ENCODE data around the gene MRAP.
"Not testable (repeated sequence)": the region's sequence is repeated elsewhere in the genome, so short reads cannot be mapped to it uniquely, and the experiment has no call there.

DNA sequence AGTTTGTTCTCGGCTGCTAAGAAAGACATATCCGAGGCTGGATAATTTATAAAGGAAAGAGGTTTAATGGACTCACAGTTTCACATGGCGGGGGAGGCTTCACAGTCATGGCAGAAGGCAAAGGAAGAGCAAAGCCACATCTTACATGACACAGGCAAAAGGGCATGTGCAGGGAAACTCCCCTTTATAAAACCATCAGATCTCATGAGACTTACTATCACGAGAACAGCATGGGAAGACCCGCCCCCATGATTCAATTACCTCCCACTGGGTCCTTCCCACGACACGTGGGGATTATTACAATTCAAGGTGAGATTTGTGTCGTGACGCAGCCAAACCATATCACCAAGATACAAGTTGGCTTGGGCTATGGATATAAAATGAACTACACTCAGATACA lies 12.3 kb downstream of the MRAP start:
- not testable (repeated sequence) for TF ChIP-seq ZBTB7A (tag by site-specific recombination; IDR thresholded peaks at IDR 0.05; ENCODE audit: low read depth); ZNF24 (tag by site-specific recombination; IDR thresholded peaks at IDR 0.05); KLF1 (tag by site-specific recombination; IDR thresholded peaks at IDR 0.05); ZNF664 (tag by site-specific recombination; IDR thresholded peaks at IDR 0.05); MEIS1 (CRISPR knock-in tag; IDR thresholded peaks at IDR 0.05; ENCODE audit: borderline replicate concordance); SP3 (tag by site-specific recombination; IDR thresholded peaks at IDR 0.05); YY1 (tag by site-specific recombination; IDR thresholded peaks at IDR 0.05); ZNF654 (tag by site-specific recombination; IDR thresholded peaks at IDR 0.05; ENCODE audit: low read depth)
- TF ChIP-seq, protein P1, sequence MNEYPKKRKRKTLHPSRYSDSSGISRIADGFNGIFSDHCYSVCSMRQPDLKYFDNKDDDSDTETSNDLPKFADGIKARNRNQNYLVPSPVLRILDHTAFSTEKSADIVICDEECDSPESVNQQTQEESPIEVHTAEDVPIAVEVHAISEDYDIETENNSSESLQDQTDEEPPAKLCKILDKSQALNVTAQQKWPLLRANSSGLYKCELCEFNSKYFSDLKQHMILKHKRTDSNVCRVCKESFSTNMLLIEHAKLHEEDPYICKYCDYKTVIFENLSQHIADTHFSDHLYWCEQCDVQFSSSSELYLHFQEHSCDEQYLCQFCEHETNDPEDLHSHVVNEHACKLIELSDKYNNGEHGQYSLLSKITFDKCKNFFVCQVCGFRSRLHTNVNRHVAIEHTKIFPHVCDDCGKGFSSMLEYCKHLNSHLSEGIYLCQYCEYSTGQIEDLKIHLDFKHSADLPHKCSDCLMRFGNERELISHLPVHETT (tag by site-specific recombination; IDR thresholded peaks at IDR 0.05): not testable (repeated sequence)
- TF ChIP-seq, protein P2, sequence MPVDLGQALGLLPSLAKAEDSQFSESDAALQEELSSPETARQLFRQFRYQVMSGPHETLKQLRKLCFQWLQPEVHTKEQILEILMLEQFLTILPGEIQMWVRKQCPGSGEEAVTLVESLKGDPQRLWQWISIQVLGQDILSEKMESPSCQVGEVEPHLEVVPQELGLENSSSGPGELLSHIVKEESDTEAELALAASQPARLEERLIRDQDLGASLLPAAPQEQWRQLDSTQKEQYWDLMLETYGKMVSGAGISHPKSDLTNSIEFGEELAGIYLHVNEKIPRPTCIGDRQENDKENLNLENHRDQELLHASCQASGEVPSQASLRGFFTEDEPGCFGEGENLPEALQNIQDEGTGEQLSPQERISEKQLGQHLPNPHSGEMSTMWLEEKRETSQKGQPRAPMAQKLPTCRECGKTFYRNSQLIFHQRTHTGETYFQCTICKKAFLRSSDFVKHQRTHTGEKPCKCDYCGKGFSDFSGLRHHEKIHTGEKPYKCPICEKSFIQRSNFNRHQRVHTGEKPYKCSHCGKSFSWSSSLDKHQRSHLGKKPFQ (tag by site-specific recombination; IDR thresholded peaks at IDR 0.05): not testable (repeated sequence)

Measured in HEK293 (cell line).